ENCODE data around the gene NTN5.

NTN5 gene

DNA sequence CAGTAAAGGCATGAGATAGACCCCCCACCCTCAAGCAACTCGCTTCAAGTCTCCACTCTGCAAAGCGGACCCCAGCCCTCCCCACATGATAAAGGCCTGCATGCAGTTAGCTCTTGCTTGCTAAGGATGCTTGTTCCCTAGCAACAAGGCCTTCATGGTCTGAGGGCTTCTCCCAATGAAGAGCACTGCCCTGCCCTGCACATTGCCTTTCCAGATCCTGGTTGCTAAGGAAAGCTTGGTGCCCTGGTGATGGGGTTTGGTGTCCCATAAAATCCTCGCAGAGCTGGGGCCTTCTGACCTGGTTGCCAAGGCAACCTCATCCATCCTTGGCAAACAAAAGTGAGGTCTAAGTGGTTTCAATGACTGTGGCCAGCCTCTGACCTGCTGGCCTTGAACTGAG is 41.6 kb downstream of the NTN5 start:
- TF ChIP-seq, protein P1, sequence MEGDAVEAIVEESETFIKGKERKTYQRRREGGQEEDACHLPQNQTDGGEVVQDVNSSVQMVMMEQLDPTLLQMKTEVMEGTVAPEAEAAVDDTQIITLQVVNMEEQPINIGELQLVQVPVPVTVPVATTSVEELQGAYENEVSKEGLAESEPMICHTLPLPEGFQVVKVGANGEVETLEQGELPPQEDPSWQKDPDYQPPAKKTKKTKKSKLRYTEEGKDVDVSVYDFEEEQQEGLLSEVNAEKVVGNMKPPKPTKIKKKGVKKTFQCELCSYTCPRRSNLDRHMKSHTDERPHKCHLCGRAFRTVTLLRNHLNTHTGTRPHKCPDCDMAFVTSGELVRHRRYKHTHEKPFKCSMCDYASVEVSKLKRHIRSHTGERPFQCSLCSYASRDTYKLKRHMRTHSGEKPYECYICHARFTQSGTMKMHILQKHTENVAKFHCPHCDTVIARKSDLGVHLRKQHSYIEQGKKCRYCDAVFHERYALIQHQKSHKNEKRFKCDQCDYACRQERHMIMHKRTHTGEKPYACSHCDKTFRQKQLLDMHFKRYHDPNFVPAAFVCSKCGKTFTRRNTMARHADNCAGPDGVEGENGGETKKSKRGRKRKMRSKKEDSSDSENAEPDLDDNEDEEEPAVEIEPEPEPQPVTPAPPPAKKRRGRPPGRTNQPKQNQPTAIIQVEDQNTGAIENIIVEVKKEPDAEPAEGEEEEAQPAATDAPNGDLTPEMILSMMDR (conservative IDR thresholded peaks at IDR 0.05; ENCODE audit: low read depth) = no peak
- H3K27ac ChIP-seq = peak overlapping the region; percentile 99
- ChIA-PET CTCF (no interaction called here), POLR2A (ENCODE audit: low non-redundant PET) (interaction anchor here (0.5 kb wide), 1 partner anchor 120 kb away, joined by 3 read pairs; no protein-coding TSS in a partner anchor)
- DNase-seq (ENCODE audit: low spot score) = no peak

DNA sequence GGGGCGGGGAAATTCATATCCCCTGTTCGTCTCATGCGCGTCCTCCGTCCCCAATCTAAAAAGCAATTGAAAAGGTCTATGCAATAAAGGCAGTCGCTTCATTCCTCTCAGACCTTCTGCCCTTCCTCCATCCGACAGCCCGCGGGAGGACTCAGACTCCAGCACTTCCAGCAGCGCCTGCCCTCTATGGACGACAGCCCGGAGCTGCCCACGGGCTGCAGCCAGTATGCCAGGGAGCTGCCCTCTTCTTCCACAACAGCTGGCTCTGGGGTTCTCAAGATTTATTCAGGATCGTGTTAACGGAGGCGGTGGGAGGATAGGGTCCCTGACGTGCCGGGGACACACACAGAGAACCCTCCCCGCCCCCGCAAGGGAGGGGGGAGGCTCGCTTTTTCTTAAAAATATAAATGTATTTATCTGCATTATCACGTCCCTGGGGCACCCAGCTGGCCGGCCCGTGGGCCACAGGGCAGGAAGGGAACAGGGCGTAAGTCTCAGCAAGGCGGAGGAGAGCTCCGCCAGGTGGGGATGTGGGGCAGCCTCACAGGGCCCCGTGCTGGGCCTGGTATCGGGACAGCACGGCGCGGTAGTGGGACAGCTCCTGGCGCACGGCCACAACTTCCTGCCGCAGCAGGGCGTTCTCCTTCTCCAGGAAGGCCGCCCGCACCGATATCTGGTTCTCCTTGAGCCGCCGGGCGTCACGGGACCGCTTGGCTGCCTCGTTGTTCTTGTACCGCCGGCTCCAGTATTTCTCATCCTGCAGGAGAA is 42.3 kb downstream of the NTN5 start:
- H3K27ac ChIP-seq = peak overlapping the region; percentile 99
- TF ChIP-seq, protein P1 (conservative IDR thresholded peaks at IDR 0.05; ENCODE audit: low read depth) = no peak
- DNase-seq (ENCODE audit: low spot score) = no peak
- CTCF ChIA-PET = interaction anchor here (0.7 kb wide), 1 partner anchor 304 kb away, joined by 3 read pairs; no protein-coding TSS in a partner anchor
- POLR2A ChIA-PET (ENCODE audit: low non-redundant PET) = interaction anchor here (0.5 to 1.0 kb wide), 2 partner anchors 29 to 121 kb away, joined by 3 read pairs; no protein-coding TSS in a partner anchor

DNA sequence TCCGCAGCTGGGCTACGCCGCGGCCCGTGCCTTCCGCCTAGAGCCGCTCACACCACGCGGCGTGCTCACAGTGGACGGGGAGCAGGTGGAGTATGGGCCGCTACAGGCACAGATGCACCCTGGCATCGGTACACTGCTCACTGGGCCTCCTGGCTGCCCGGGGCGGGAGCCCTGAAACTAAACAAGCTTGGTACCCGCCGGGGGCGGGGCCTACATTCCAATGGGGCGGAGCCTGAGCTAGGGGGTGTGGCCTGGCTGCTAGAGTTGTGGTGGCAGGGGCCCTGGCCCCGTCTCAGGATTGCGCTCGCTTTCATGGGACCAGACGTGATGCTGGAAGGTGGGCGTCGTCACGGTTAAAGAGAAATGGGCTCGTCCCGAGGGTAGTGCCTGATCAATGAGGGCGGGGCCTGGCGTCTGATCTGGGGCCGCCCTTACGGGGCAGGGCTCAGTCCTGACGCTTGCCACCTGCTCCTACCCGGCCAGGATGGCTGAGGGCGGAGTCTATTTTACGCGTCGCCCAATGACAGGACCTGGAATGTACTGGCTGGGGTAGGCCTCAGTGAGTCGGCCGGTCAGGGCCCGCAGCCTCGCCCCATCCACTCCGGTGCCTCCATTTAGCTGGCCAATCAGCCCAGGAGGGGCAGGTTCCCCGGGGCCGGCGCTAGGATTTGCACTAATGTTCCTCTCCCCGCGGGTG is 43.1 kb downstream of the NTN5 start:
- ChIA-PET POLR2A (ENCODE audit: low non-redundant PET) (interaction anchor here (1.0 kb wide), 1 partner anchor 30 kb away, joined by 3 read pairs; no protein-coding TSS in a partner anchor), CTCF (no interaction called here)
- H3K27ac ChIP-seq = peak overlapping the region; percentile 99
- no peak for DNase-seq (ENCODE audit: low spot score)
- TF ChIP-seq, protein P1 (conservative IDR thresholded peaks at IDR 0.05; ENCODE audit: low read depth) = no peak

DNA sequence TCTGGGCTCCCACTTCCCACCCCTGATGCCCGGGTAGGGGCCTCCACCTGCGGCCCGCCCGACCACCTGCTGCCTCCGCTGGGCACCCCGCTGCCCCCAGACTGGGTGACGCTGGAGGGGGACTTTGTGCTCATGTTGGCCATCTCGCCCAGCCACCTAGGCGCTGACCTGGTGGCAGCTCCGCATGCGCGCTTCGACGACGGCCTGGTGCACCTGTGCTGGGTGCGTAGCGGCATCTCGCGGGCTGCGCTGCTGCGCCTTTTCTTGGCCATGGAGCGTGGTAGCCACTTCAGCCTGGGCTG is 43.6 kb downstream of the NTN5 start:
- H3K27ac ChIP-seq = peak overlapping the region; percentile 99
- TF ChIP-seq, protein P1 (conservative IDR thresholded peaks at IDR 0.05; ENCODE audit: low read depth) = no peak
- ChIA-PET POLR2A (ENCODE audit: low non-redundant PET) (interaction anchor here (0.8 to 1.0 kb wide), 2 partner anchors 16 to 30 kb away, joined by 3 to 4 read pairs; no protein-coding TSS in a partner anchor), CTCF (no interaction called here)
- no peak for DNase-seq (ENCODE audit: low spot score)

DNA sequence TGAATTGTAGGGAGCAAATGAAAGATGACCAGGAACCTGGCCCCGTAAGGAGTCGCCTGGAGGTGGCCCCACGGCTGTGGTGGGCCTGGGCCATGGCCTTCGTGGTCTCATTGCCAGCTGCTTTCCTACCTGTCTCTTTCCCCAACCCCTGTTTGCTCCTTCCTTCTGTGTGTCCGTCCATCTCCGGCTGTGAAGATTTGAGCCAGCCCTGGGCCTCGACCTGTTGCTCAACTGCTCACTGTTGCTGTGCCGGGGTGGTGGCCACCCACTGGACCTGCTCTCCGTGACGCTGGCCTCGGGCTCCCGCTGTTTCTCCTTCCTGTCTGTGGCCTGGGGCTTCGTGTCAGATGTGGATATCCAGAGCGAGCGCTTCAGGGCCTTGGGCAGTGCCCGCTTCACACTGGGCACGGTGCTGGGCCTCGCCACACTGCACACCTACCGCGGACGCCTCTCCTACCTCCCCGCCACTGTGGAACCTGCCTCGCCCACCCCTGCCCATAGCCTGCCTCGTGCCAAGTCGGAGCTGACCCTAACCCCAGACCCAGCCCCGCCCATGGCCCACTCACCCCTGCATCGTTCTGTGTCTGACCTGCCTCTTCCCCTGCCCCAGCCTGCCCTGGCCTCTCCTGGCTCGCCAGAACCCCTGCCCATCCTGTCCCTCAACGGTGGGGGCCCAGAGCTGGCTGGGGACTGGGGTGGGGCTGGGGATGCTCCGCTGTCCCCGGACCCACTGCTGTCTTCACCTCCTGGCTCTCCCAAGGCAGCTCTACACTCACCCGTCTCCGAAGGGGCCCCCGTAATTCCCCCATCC is 44.1 kb downstream of the NTN5 start:
- TF ChIP-seq, protein P1 (conservative IDR thresholded peaks at IDR 0.05; ENCODE audit: low read depth) = no peak
- no peak for DNase-seq (ENCODE audit: low spot score)
- ChIA-PET CTCF (no interaction called here), POLR2A (ENCODE audit: low non-redundant PET) (interaction anchor here (0.8 to 1.6 kb wide), 2 partner anchors 10 to 15 kb away, joined by 4 read pairs; partner anchors contain the start of genes RPL18 and SPHK2)
- peak overlapping the region; percentile 99 for H3K27ac ChIP-seq

DNA sequence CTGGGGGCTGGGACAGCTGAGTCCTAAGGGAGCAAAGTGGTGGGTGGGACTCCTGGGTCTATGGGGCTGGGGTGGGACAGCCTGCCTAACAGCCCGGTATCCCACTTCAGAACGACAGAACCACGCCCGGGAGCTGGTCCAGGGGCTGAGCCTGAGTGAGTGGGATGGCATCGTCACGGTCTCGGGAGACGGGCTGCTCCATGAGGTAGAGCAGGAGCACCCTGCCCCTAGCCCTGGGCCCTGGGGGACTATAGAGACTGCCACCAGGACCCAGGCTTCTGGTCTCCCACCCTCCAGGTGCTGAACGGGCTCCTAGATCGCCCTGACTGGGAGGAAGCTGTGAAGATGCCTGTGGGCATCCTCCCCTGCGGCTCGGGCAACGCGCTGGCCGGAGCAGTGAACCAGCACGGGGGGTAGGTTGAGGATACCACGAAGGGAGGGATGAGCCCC is 44.9 kb downstream of the NTN5 start:
- TF ChIP-seq, protein P1 (conservative IDR thresholded peaks at IDR 0.05; ENCODE audit: low read depth) = no peak
- no peak for DNase-seq (ENCODE audit: low spot score)
- H3K27ac ChIP-seq = peak overlapping the region; percentile 99
- CTCF ChIA-PET = interaction anchor here (0.5 to 0.9 kb wide), 2 partner anchors 12 to 47 kb away, joined by 3 read pairs; no protein-coding TSS in a partner anchor
- POLR2A ChIA-PET (ENCODE audit: low non-redundant PET) = interaction anchor here (1.6 kb wide), 1 partner anchor 9 kb away, joined by 4 read pairs; the partner anchor contains the start of genes RPL18 and SPHK2
